PC-3 (cell line): ENCODE measurements around the gene BRINP2. TPM values are rescaled to one million over a fixed set of nuclear protein-coding genes. Genes with fewer than 3 reads are reported as not detected.
A peak's percentile ranks its signal among the peaks of the same experiment; 100 is the strongest.

ENCODE experiments used
- ATAC-seq: fragments of 200-7000 bp; cut with Tn5 transposase; 2 replicates; pipeline ENCODE4 v1.9.1; 2020; ENCODE audit warnings: mild to moderate bottlenecking, moderate library complexity
- BruUV-seq: library from RNA; stranded (reverse); fragments of 400-500 nt; replicated peaks from 2 replicates; lab custom pipeline; 2021; lab: Mats Ljungman, UMichigan
- CTCF ChIA-PET: fragments of 300-600 bp; sonication (Branson Sonifier 250); formaldehyde crosslinking; loops from one replicate; lab custom pipeline; 2022; ENCODE audit warnings: antibody characterized with exemption; lab: Charles Lee
- POLR2A ChIA-PET: fragments of 300-600 bp; sonication (Branson Sonifier 250); formaldehyde crosslinking; loops from one replicate; lab custom pipeline; 2022; ENCODE audit warnings: antibody characterized with exemption; ENCODE audit not compliant: unreplicated experiment; lab: Charles Lee
- DNase-seq: peaks from one replicate; pipeline ENCODE4 v3.0.0-alpha.2; 2015
- H2AFZ ChIP-seq: fragments of 300-600 bp; sonication (generic); 2 replicates; pipeline ENCODE4 v1.6.0; 2016; ENCODE audit warnings: antibody characterized with exemption, low read length
- H3F3A ChIP-seq: fragments of 300-600 bp; sonication (generic); one replicate; pipeline ENCODE4 v1.6.0; 2017; ENCODE audit warnings: antibody characterized with exemption, low read length, control low read depth, mild to moderate bottlenecking; ENCODE audit not compliant: unreplicated experiment
- H3K27ac ChIP-seq: fragments of 300-600 bp; sonication (generic); 2 replicates; pipeline ENCODE4 v1.5.1; 2016; ENCODE audit warnings: mild to moderate bottlenecking, low read length
- H3K27me3 ChIP-seq: fragments of 300-600 bp; sonication (generic); 2 replicates; pipeline ENCODE4 v1.6.1; 2016; ENCODE audit warnings: low read length, mixed read lengths
- H3K36me3 ChIP-seq: fragments of 300-600 bp; sonication (generic); 2 replicates; pipeline ENCODE4 v1.6.1; 2016; ENCODE audit warnings: low read depth, mixed run types, low read length, mixed read lengths
- H3K4me1 ChIP-seq: fragments of 300-600 bp; sonication (generic); 2 replicates; pipeline ENCODE4 v1.5.1; 2016; ENCODE audit warnings: low read length; ENCODE audit not compliant: insufficient read depth
- H3K4me2 ChIP-seq: fragments of 300-600 bp; sonication (generic); 2 replicates; pipeline ENCODE4 v1.6.0; 2016; ENCODE audit warnings: low read length
- H3K4me3 ChIP-seq: fragments of 300-600 bp; sonication (generic); 2 replicates; pipeline ENCODE4 v1.5.1; 2016; ENCODE audit warnings: mild to moderate bottlenecking, low read length, mixed read lengths
- H3K79me2 ChIP-seq: fragments of 300-600 bp; sonication (generic); 2 replicates; pipeline ENCODE4 v1.6.1; 2017; ENCODE audit warnings: low read length, mixed read lengths
- H3K9ac ChIP-seq: fragments of 300-600 bp; sonication (generic); 2 replicates; pipeline ENCODE4 v1.6.0; 2016; ENCODE audit warnings: mild to moderate bottlenecking, low read length
- H3K9me2 ChIP-seq: fragments of 300-600 bp; sonication (generic); replicated peaks from 2 replicates; pipeline ENCODE4 v1.6.1; 2016; ENCODE audit warnings: mixed run types, low read length, mixed read lengths
- H3K9me3 ChIP-seq: fragments of 300-600 bp; sonication (generic); 2 replicates; pipeline ENCODE4 v1.6.1; 2016; ENCODE audit warnings: low read length, mixed read lengths
- H4K20me1 ChIP-seq: fragments of 300-600 bp; sonication (generic); 2 replicates; pipeline ENCODE4 v1.6.1; 2016; ENCODE audit warnings: low read length, mixed read lengths
- EZH2 ChIP-seq: fragments of 300-600 bp; sonication (generic); IDR thresholded peaks from one replicate; pipeline ENCODE4 v1.6.1; 2017; ENCODE audit warnings: antibody characterized with exemption, mild to moderate bottlenecking, low read length; ENCODE audit not compliant: unreplicated experiment
- EZH2phosphoT487 ChIP-seq: fragments of 300-600 bp; sonication (generic); IDR thresholded peaks from 2 replicates; pipeline ENCODE4 v1.6.1; 2018; ENCODE audit warnings: mild to moderate bottlenecking, antibody characterized with exemption, low read length, borderline replicate concordance
- intact Hi-C: fragments of 100-400 bp; cut with micrococcal nuclease; formaldehyde crosslinking; loops from 2 replicates; pipeline ENCODE4 v1.9.0; 2023
- total RNA-seq: library from RNA; depleted of rRNA; stranded (reverse); fragments of >200 nt; gene quantifications from 2 replicates; pipeline ENCODE4 v1.2.3, GENCODE V29; 2014
- TF ChIP-seq, protein P1 (sequence below): fragments of 300-600 bp; sonication (generic); conservative IDR thresholded peaks from 2 replicates; pipeline ENCODE4 v1.5.1; 2017; ENCODE audit warnings: antibody characterized with exemption, low read depth, mild to moderate bottlenecking, low read length

The BRINP2 gene
- total RNA-seq, 1 experiment from 2014 or later, result 2.6 TPM

DNA sequence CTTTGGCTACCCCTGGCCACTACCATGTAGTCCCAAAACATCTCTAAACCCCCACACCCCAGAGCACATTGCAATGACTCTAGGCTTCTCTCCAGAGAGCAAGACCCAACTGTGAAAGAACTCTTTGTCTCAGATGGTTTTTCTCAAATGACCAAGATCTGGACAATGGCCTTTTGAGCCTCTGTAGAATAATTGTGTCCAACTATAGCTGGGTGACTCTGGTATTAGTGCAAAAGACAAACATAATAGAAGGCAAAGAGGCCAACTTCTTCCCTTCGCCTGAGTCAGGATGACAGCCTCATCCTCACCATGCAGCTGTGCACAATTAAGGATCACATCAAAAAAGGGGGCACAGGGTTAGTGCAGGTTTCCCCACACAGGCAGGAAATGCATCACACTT, 139.6 kb downstream of the BRINP2 start:
- peaks cover 6% of the 10 kb centered on the region for H3F3A ChIP-seq
- ChIA-PET CTCF (no interaction called here), POLR2A (no interaction called here)
- H3K27me3 ChIP-seq, result no peaks in the 10 kb centered on the region
- no peaks in the 10 kb centered on the region for H4K20me1 ChIP-seq
- no TSS peak for BruUV-seq
- DNase-seq (peak; percentile 48), ATAC-seq (peak; percentile 30)
- peak overlapping the region; percentile 75 for H3K27ac ChIP-seq
- H3K9me3 ChIP-seq, result no peaks in the 10 kb centered on the region
- H3K9ac ChIP-seq, result peak overlapping the region; percentile 16; the same call in 1 of the 2 replicates
- no peaks in the 10 kb centered on the region for H3K79me2 ChIP-seq
- H2AFZ ChIP-seq, result no peak overlapping the region
- no peaks in the 10 kb centered on the region for H3K9me2 ChIP-seq
- intact Hi-C loops, result no loop called here
- TF ChIP-seq, protein P1, sequence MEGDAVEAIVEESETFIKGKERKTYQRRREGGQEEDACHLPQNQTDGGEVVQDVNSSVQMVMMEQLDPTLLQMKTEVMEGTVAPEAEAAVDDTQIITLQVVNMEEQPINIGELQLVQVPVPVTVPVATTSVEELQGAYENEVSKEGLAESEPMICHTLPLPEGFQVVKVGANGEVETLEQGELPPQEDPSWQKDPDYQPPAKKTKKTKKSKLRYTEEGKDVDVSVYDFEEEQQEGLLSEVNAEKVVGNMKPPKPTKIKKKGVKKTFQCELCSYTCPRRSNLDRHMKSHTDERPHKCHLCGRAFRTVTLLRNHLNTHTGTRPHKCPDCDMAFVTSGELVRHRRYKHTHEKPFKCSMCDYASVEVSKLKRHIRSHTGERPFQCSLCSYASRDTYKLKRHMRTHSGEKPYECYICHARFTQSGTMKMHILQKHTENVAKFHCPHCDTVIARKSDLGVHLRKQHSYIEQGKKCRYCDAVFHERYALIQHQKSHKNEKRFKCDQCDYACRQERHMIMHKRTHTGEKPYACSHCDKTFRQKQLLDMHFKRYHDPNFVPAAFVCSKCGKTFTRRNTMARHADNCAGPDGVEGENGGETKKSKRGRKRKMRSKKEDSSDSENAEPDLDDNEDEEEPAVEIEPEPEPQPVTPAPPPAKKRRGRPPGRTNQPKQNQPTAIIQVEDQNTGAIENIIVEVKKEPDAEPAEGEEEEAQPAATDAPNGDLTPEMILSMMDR, result no peak
- TF ChIP-seq EZH2 (no peak), EZH2phosphoT487 (no peak)
- H3K4me1 ChIP-seq, result peaks cover 64% of the 10 kb centered on the region
- H3K4me3 ChIP-seq, result no peak overlapping the region
- H3K36me3 ChIP-seq, result no peaks in the 10 kb centered on the region
- H3K4me2 ChIP-seq, result no peak overlapping the region

- no peak overlapping the region for H3K4me2 ChIP-seq
- no TSS peak for BruUV-seq
- POLR2A ChIA-PET, result no interaction called here
- H3K27me3 ChIP-seq, result no peaks in the 10 kb centered on the region
- H3F3A ChIP-seq, result peaks cover 6% of the 10 kb centered on the region
- H3K79me2 ChIP-seq, result no peaks in the 10 kb centered on the region
- DNase-seq (no peak), ATAC-seq (no peak)
- H3K4me3 ChIP-seq, result no peak overlapping the region
- peaks cover 72% of the 10 kb centered on the region for H3K4me1 ChIP-seq
- intact Hi-C loops, result no loop called here
- no peaks in the 10 kb centered on the region for H3K9me3 ChIP-seq
- no peak for TF ChIP-seq EZH2
- no peak for TF ChIP-seq EZH2phosphoT487
- TF ChIP-seq, protein P1, result no peak
- 0 out of 2 replicates have a peak overlapping the region, but pooled peaks have one; percentile 42 for H3K9ac ChIP-seq
- H3K9me2 ChIP-seq, result no peaks in the 10 kb centered on the region
- H3K27ac ChIP-seq, result peak overlapping the region; percentile 75
- H2AFZ ChIP-seq, result no peak overlapping the region
- no peaks in the 10 kb centered on the region for H3K36me3 ChIP-seq
- CTCF ChIA-PET, result no interaction called here
- H4K20me1 ChIP-seq, result no peaks in the 10 kb centered on the region
Measured at GRCh38 chr1:177311111-177311510, 140.4 kb downstream of the BRINP2 start.

DNA sequence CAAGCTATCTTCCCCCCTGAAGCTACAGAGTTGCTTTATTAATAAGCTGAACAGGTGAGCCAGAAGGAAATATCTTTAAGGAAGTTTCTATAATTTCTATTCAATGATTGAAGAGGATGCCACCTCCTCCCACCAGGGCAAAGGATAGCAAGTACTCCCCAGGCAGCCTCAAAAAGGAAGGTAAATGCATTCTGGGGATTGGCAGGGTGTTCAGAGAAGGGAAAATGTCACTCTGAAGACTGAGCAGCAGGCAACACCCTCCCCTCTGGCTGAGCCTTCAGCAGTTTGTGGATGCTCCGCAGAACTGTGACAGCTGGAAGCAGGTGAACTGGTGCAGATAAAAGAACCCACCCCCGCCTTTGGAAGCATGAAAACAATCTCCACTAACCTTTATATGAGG, 140.8 kb downstream of the BRINP2 start:
- H3K36me3 ChIP-seq, result no peaks in the 10 kb centered on the region
- ChIA-PET POLR2A (no interaction called here), CTCF (no interaction called here)
- H3K4me3 ChIP-seq, result no peak overlapping the region
- H3K79me2 ChIP-seq, result no peaks in the 10 kb centered on the region
- peaks cover 71% of the 10 kb centered on the region for H3K4me1 ChIP-seq
- H4K20me1 ChIP-seq, result no peaks in the 10 kb centered on the region
- H3K9me2 ChIP-seq, result no peaks in the 10 kb centered on the region
- peaks cover 6% of the 10 kb centered on the region for H3F3A ChIP-seq
- H3K9ac ChIP-seq, result no peak overlapping the region
- H2AFZ ChIP-seq, result no peak overlapping the region
- ATAC-seq, result no peak
- no peak for DNase-seq
- no peaks in the 10 kb centered on the region for H3K27me3 ChIP-seq
- no peak overlapping the region for H3K27ac ChIP-seq
- no peaks in the 10 kb centered on the region for H3K9me3 ChIP-seq
- H3K4me2 ChIP-seq, result no peak overlapping the region
- TF ChIP-seq, protein P1, result no peak
- TF ChIP-seq EZH2 (no peak), EZH2phosphoT487 (no peak)
- BruUV-seq, result no TSS peak
- intact Hi-C loops, result no loop called here
